GM21723 (cell line): ENCODE results near the gene PPP2R5A.
"Not testable (repeated sequence)": the region's sequence is repeated elsewhere in the genome, so short reads cannot be mapped to it uniquely, and the experiment has no call there.

Experiments used
- ATAC-seq: cut with Tn5 transposase; IDR thresholded peaks from one replicate; pipeline ENCODE4 v1.9.1; 2021; ENCODE audit warnings: mild to moderate bottlenecking, moderate library complexity; ENCODE audit not compliant: unreplicated experiment

PPP2R5A gene

GRCh38 chr1:212351588-212352362 is 66.6 kb downstream of the PPP2R5A start:
- ATAC-seq: no peak

DNA sequence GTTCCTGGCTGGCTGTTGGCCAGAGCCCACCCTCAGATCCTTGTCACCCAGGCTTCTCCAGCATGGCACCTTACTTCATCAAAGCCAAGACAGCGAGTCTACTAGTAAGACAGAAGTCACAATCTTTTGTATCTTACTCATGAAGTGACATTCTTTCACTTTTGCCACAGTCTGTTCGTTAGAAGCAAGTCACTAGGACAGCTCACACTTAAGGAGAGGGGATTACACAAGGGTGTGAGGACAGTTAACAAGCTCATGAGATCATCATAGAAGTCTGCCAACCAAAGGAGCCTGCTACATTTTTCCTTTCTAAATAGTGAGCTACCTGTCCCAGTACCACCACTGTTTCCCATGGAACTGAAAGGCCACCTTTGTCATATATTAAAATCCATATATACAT is 68.0 kb downstream of the PPP2R5A start:
- no peak for ATAC-seq

DNA sequence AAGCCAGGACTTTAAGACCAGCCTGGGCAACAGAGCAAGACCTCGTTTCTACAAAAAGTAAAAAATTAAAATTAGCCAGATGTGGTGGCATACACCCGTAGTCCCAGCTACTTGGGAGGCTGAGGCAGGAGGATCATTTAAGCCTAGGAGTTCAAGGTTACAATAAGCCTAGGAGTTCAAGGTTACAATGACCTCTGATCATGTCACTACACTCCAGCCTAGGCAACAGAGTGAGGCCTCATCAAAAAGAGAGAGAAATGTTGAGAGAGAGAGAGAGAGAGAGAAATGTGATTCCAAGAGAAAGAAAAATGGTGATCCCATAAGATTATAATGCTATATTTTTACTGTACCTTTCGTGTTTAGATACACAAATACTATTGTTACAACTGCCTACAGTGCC is 69.3 kb downstream of the PPP2R5A start:
- ATAC-seq: no peak

GRCh38 chr1:212355230-212355969 is 70.2 kb downstream of the PPP2R5A start:
- ATAC-seq: no peak

- ATAC-seq: no peak
Measured at GRCh38 chr1:212359794-212360479, 74.7 kb downstream of the PPP2R5A start.

DNA sequence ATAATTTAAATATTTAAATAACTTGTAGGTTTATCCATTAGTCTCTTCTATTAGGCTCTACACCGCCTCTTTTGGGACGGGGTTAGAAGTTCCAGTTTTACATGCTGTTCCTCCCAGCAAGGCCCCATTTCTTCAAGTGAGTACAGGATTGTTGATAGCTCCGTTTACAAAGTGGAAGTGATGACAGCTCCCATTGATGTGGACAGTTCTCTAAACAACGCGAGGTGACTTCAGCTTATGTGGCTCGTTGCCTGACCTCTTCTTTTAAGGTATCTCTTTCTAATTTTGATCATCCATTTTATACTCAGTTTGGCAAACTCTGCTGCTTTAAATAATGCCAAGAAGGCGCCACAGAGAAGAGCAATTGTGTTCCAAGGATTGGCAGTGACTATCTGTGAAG is 79.8 kb downstream of the PPP2R5A start:
- no peak for ATAC-seq

- no peak for ATAC-seq
Measured at GRCh38 chr1:212366901-212367300, 81.7 kb downstream of the PPP2R5A start.

- ATAC-seq: no peak
Measured at GRCh38 chr1:212367474-212368072, 82.4 kb downstream of the PPP2R5A start.

DNA sequence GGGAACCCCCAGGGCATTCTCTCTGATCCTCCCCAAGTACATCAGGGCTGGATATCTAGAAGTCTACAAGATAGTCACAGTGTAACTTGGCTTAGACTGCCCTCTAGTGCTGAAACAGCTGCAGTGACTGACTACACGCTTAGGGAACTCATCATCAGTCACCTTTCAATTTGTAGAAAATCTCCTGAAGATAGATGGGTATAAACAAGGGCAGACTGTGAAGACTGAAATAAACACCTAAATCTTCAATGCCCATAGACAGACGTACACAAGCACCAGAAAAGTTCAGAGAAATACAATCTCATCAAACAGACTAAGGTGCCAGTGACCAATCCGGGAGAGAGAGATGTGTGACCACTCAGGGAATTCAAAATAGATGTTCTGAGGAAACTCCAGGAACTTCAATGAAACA is 82.9 kb downstream of the PPP2R5A start:
- peak; percentile 92 for ATAC-seq

DNA sequence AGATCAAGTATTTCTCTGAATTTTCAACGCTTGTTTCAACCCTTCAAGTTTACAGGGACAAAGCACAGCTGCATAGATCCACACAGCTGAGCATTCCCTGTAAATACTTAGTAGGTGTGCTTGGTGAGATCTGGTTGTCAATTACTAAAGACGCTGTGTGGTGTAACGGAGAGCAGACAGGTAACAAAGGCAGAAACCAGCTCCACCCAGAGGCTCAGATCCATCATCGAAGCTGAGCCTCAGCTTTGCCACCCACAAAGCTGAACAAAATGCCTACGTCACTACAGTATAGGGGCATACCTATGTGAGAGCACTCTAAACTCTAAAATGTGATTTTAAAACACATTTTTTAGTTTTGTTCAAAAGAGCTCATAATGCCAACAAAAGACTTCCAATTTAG is 90.8 kb downstream of the PPP2R5A start:
- no peak for ATAC-seq

- ATAC-seq: no peak
Measured at GRCh38 chr1:212377644-212378043, 92.4 kb downstream of the PPP2R5A start.

- no peak for ATAC-seq
Measured at GRCh38 chr1:212379366-212379765, 94.2 kb downstream of the PPP2R5A start.

DNA sequence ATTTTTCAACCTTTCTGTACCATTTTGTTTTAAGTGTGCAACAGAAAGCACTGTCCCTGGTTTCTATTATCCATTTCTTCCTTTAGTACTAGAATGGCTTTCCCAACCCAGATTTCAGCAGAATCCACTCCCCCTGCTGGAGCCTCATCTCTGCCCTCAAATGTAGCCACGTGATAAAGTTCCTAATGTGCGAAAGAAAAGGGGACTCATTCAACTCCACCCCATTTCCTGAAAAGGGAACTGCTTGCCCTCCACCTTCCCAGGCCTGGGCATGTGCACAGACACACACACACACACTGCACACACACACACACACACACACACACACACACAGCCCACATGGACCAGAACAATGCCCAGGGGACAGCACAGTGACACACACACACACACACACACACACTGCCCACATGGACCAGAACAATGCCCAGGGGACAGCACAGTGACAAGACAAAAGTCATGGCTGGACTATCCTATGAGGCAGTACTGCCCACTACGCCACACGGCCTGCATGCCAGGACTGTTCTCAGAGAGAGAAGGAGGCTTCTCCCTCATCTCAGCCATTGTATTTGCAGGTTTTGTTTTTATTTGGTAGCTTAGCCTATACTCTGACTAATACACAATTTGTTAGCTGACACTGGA is 96.3 kb downstream of the PPP2R5A start:
- ATAC-seq: no peak

GRCh38 chr1:212386029-212386428 is 100.8 kb downstream of the PPP2R5A start:
- ATAC-seq: no peak

DNA sequence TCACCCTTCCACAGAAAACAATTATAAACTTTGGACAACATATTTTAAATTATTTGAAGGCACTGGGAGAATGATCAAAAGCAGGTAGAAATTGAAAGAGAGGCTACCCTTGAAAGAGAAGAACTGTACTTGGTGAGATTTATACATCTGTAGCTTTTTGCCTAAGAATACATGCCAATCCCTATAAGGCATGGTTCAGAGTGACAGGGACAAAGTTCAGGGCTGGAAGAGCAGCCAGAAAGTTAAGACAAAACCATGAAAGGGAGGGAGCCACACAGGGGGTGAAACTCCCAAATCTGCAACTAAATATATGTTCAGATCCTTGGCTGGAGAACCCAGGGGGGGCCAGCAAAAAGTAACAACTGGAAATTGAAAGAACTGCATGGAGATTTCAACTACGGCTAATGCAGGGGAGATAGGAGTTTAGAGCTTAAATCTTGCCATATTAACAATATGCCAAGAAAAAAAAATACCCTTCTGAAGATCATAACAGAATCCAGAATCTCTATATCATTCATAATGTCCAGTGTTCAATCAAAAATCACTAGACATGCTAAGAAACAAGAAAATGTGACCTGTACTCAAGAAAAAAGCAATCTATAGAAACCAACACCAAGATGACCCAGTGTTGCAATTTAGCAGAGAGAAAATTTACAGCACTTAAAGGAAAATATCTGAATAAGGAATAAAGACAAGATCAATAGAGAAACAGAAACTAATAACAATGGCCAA is 103.9 kb downstream of the PPP2R5A start:
- no peak for ATAC-seq

DNA sequence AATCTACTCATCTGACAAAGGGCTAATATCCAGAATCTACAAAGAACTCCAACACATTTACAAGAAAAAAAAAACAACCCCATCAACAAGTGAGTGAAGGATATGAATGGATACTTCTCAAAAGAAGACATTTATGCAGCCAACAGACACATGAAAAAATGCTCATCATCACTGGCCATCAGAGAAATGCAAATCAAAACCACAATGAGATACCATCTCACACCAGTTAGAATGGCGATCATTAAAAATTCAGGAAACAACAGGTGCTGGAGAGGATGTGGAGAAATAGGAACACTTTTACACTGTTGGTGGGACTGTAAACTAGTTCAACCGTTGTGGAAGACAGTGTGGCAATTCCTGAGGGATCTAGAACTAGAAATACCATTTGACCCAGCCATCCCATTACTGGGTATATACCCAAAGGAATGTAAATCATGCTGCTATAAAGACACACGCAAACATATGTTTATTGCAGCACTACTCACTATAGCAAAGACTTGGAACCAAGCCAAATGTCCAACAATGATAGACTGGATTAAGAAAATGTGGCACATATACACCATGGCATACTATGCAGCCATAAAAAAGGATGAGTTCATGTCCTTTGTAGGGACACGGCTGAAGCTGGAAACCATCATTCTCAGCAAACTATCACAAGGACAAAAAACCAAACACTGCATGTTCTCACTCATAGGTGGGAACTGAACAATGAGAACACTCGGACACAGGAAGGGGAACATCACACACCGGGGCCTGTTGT is 110.6 kb downstream of the PPP2R5A start:
- ATAC-seq: not testable (repeated sequence)

DNA sequence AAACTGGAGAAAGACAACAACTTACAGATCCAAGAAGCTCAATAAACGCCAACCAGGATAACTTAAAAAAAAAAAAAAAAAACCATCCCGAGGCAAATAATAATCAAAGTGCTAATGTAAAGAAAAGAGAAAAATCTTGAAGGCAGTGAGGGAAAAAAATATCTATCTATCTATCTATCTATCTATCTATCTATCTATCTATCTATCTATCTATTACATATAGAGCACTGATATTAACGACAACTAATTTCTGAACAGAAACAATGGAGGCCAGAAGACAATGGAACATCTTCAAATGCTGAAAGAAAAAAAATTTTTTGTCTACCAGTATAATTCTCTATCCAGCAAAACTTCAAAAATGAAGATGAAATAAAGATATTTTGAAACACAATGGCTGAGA is 111.4 kb downstream of the PPP2R5A start:
- no peak for ATAC-seq

- no peak for ATAC-seq
Measured at GRCh38 chr1:212397171-212397570, 112.0 kb downstream of the PPP2R5A start.

GRCh38 chr1:212401042-212401441 is 115.8 kb downstream of the PPP2R5A start:
- ATAC-seq: no peak
